ENCODE data around the gene DPM2. TPM values are rescaled to one million over a fixed set of nuclear protein-coding genes. Genes with fewer than 3 reads are reported as not detected.

DPM2 gene
- total and polyA plus RNA-seq, 2 experiments from 2014 or later = 36.6 to 92.4 TPM

- peaks cover 21% of the 10 kb centered on the region for H3K4me1 ChIP-seq (ENCODE audit: insufficient read depth)
- no peaks in the 10 kb centered on the region for H3K9me3 Mint-ChIP-seq
- DNase-seq (ENCODE audit: low spot score) (no peak), ATAC-seq (no peak)
- H3K9me2 ChIP-seq (ENCODE audit: insufficient read depth) = no peaks in the 10 kb centered on the region
- H3K27me3 ChIP-seq (ENCODE audit: insufficient read depth) = no peaks in the 10 kb centered on the region
- H3K4me3 Mint-ChIP-seq = peak overlapping the region; percentile 6; the same call in 1 of the 3 replicates
- H3K4me1 Mint-ChIP-seq = peaks cover 55% of the 10 kb centered on the region
- H3K36me3 ChIP-seq (ENCODE audit: insufficient read depth) = no peaks in the 10 kb centered on the region
- H3K36me3 Mint-ChIP-seq (ENCODE audit: low read depth) = peaks cover 2% of the 10 kb centered on the region; the same call in 1 of the 3 replicates
- H3K27ac Mint-ChIP-seq = no peak overlapping the region; the same call in 1 of the 2 replicates
- peaks cover 22% of the 10 kb centered on the region for H4K20me1 ChIP-seq (replicated peaks; ENCODE audit: insufficient read depth)
- no peak overlapping the region for H3K4me3 ChIP-seq
- TF ChIP-seq JUNB (IDR thresholded peaks at IDR 0.05; ENCODE audit: unreplicated experiment) = no peak
- no peak for TF ChIP-seq ZNF462 (CRISPR knock-in tag; IDR thresholded peaks at IDR 0.05)
- no peak for TF ChIP-seq EZH2phosphoT487 (IDR thresholded peaks at IDR 0.05; ENCODE audit: unreplicated experiment)
- no peak for TF ChIP-seq STAT1 (IDR thresholded peaks at IDR 0.05; ENCODE audit: unreplicated experiment)
- TF ChIP-seq CREB1 (CRISPR knock-in tag; IDR thresholded peaks at IDR 0.05; ENCODE audit: low read depth) = no peak
- no peak for TF ChIP-seq ZNF114 (CRISPR knock-in tag; IDR thresholded peaks at IDR 0.05)
- TF ChIP-seq EZH2 (IDR thresholded peaks at IDR 0.05; ENCODE audit: low read depth, unreplicated experiment) = no peak
- TF ChIP-seq NANOG (IDR thresholded peaks at IDR 0.05; ENCODE audit: borderline replicate concordance) = no peak
- no peak for TF ChIP-seq CTCF (conservative IDR thresholded peaks at IDR 0.05; ENCODE audit: low read depth in 2 of 2)
- TF ChIP-seq POLR2AphosphoS5 (IDR thresholded peaks at IDR 0.05; ENCODE audit: low read depth) = no peak
- TF ChIP-seq ZNF331 (CRISPR knock-in tag; IDR thresholded peaks at IDR 0.05; ENCODE audit: low read depth) = no peak
- TF ChIP-seq REST (IDR thresholded peaks at IDR 0.05; ENCODE audit: unreplicated experiment) = no peak
- H2AFZ ChIP-seq = no peak overlapping the region
- H3K4me2 ChIP-seq = no peak overlapping the region
- H3F3A ChIP-seq (replicated peaks; ENCODE audit: low read depth) = 0 out of 2 replicates have a peak, but pooled peaks cover 5% of the 10 kb centered on the region
- no peak overlapping the region for H3K27ac ChIP-seq (ENCODE audit: low read depth)
- peaks cover 99% of the 10 kb centered on the region for H3K79me2 ChIP-seq (replicated peaks; ENCODE audit: insufficient read depth)
- peaks cover 17% of the 10 kb centered on the region for H3K27me3 Mint-ChIP-seq (ENCODE audit: insufficient read depth, low read depth, poor library complexity)
Measured at GRCh38 chr9:127961613-127962155, 24.0 kb upstream of the DPM2 start.
